SH-SY5Y (cell line): ENCODE results near the gene MMS19.

Experiments used
- GATA2 ChIP-seq: IDR thresholded peaks from 2 replicates; pipeline ENCODE4 v1.6.1; 2011; ENCODE audit warnings: mild to moderate bottlenecking, low read depth, low read length
- GATA3 ChIP-seq: IDR thresholded peaks from 2 replicates; pipeline ENCODE4 v1.6.1; 2011; ENCODE audit warnings: low read depth, mild to moderate bottlenecking, low read length, moderate library complexity

GRCh38 chr10:97537186-97537869 is 39.1 kb upstream of the MMS19 start:
- TF ChIP-seq GATA2 = no peak
- no peak for TF ChIP-seq GATA3
